CD4-positive, alpha-beta T cell treated with Interleukin-15 for 1 hour (primary cell): Measurements from ENCODE around the gene KCTD5.
"Not testable (repeated sequence)": the region's sequence is repeated elsewhere in the genome, so short reads cannot be mapped to it uniquely, and the experiment has no call there.

ENCODE experiments used
- DNase-seq: peaks from one replicate; pipeline ENCODE4 v3.0.0-alpha.2; 2020

Gene KCTD5, protein sequence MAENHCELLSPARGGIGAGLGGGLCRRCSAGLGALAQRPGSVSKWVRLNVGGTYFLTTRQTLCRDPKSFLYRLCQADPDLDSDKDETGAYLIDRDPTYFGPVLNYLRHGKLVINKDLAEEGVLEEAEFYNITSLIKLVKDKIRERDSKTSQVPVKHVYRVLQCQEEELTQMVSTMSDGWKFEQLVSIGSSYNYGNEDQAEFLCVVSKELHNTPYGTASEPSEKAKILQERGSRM

DNA sequence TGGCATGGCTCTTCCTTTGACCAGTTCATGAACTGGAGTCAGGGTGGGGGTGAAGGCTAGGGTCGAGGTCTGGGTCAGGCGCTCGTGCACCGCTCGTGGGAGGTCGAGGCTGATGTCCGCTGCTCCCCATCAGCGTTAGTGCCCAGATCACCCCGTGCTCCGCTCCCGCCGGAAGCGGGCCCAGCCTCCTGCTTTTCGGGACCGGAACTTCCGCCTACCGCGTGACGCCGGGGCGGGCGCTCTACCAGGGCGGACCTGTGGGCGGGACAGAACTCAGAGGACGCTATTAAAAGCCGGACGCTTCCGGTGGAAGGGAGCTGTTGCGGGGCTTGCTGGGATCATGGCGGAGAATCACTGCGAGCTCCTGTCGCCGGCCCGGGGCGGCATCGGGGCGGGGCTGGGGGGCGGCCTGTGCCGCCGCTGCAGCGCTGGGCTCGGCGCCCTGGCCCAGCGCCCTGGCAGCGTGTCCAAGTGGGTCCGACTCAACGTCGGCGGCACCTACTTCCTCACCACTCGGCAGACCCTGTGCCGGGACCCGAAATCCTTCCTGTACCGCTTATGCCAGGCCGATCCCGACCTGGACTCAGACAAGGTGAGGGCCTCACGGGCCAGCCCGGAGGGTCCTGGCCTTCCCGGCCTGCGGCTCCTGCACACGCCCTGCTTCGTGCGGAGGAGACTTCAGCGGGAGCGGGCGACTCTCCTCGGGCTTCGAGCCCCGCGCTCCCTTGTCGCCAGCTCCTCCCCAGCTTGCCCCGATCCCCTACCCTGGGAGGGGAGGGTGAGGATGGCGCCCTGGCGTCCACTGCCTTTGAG is at the start of gene KCTD5:
KCTD5 (plus strand) TSS at position 315 of the 813 bp plus-strand sequence; CDS start at position 341, 26 bp downstream.
- peak; percentile 94 for DNase-seq

DNA sequence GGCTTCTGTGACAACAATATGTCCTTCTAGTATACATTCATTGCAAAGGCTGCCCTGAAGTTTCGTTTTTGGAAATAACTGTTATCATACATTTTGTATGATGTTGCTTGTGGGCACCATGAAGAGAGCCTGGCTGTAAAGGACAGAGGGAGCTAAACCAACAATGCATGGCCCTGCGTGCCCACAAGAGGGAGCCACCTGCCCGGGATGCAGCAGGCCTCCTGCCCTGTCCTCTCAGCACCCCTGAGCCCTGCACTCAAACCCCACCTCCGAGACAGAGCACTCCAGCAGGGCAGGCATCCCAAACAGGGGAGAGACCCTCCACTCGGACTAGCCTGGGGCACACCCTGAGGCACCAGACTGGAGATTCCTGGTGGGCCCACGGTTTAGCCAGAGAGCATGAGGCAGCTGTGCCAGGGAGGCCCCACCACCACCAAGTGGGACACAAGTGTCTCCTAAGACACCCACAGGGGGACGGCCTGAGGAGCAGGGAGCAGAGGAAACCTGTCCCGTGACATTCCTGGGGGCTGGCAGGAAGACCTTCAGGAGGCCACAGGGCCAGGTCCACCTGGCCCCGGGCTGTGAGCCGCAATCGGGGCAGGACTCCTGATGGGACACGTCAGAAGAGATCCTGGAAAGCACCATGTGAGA is 43.1 kb upstream of the KCTD5 start:
- peak; percentile 45 for DNase-seq

DNA sequence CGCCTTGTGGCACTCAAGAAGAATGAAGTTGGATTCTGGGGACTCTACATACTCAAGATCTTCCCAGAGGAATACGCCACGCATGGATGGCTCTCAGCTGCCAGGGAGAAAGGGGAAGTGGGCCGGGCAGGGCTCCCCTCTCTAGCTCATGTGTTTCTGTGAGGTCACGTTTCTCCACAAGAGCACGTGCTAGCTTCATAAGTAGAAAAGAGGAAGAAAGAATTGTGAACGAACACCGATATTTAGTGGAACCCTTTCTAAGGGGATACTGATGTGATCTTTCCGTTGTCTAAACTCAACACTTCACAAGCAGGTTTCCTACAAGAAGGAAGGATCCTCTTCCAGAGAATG is 42.6 kb upstream of the KCTD5 start:
- peak; percentile 30 for DNase-seq

DNA sequence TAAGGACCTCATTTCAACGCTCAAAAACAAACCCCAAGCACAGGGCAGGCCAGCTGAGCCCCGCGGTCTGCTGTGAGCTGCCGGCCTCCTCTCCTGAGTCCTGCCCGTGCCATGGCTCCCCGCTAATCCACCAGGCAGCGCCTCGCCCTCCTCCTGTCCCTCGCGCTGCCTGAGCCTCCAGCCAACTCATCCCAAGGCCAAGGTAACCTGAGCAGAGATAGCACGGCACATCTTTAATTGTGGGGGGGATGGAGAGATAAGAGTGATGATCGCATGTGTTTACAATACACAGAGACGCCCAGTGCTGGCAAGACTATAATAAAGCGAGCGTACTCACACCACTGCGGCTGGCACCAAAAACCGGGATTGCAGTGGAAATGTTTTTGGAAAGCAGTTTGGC is 39.8 kb upstream of the KCTD5 start:
- not testable (repeated sequence) for DNase-seq

DNA sequence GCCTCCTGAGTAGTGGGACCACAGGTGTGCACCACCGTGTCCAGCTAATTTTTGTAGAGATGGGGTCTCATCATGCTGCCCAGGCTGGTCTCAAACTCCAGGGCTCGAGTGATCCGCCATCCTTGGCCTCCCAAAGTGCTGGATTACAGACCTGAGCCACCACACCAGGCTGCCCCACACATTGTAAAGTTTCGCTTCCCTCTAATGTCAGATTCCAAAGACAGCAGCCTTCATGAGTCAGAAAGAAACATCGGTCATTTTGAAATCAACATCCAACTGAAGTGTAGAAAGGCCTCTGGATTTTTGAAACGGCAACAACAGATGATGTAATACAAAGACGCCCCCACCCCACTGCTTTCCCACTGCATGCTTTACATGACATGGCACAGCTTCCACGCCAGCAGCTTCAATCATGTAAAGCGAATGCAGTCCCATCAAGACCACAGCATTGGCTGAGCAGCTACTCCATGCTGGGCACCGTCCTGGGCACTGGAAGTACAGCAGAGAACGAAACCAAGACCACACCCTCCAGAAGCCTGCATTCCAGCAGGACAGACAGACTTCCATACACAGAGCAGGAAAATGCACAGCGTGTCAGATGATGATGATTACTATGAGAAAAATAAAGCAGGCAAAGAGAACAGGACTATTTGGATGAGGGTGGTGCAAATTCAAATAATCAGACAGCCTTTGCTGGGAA is 37.4 kb upstream of the KCTD5 start:
- DNase-seq = not testable (repeated sequence)

- DNase-seq = not testable (repeated sequence)
These were observed 31.0 kb upstream of the KCTD5 start for GRCh38 chr16:2651268-2651871.

- DNase-seq = not testable (repeated sequence)
These were observed 28.4 kb upstream of the KCTD5 start for GRCh38 chr16:2653915-2654314.

DNA sequence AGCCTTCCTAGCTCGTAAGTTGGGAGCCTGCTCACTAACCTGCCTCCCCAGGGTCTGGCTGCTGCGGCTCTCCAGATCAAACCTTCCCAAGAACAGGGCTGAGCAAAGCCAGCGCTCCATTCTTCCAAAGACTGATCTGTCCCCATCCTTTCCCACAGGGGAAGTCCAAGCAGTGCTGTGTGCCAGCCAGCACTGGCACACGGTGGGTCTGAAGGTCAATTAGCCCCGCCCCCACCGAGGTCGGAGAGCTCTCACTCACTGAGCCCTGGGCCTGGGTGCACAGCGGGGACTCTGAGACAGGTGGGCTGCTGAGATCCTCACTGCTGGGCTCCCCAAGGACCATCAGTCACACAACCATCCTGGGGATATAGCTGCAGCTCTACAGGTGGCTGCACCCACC is 27.4 kb upstream of the KCTD5 start:
- not testable (repeated sequence) for DNase-seq

DNA sequence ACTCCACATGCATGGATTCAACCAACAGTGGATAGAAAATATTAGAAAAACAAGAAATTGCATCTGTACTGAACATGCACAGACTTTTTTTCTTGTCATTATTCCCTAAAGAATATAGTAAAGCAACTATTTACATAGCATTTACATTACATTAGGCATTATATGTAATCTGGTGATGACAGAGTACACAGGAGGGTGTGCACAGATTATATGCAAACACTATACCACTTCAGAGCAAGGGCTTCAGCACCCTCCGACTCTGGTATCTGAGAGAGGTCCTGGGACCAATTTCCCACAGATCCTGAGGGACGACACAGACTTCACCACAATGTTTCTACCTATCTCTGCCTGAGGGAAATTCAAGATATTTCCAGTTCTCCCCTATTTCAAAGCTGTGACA is 25.3 kb upstream of the KCTD5 start:
- no peak for DNase-seq

DNA sequence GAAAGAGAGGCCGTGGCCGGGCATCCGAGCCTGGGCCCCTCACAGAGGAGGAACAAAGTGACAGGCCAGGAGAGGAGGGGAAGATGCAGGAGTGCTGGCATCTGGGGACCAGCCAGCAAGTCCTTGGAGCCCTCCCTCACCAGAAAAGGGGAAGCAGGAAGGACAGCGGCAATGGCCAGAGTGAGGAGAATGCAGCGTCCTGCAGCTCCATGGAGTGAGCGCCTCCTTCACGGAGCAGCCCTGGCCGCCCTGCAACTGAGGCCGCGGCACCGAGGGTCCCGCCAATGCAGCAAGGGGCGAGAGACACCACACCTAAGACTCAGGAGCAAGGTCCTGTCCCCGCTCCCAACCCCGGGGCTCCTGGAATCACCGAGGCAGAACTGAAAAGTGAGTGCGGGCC is 24.5 kb upstream of the KCTD5 start:
- not testable (repeated sequence) for DNase-seq

DNA sequence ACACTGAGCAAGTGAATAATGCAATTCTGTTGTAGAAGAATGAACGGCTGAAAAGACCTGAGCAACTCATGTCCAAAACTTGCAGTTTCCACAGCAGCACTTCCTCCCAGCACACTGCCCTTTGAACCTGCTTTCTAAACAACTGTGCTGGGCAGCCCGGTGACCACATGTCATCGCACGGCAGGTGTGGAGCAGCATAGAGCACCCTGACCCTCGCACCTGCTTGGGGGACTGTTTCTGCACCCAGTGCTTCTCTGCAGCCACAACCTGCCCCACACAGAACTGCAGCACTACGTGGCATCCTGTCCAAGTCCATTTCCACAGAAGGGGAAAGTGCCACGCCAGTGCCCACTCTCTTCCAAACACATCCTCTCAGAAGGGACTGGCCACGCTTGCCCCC is 22.8 kb upstream of the KCTD5 start:
- not testable (repeated sequence) for DNase-seq

DNA sequence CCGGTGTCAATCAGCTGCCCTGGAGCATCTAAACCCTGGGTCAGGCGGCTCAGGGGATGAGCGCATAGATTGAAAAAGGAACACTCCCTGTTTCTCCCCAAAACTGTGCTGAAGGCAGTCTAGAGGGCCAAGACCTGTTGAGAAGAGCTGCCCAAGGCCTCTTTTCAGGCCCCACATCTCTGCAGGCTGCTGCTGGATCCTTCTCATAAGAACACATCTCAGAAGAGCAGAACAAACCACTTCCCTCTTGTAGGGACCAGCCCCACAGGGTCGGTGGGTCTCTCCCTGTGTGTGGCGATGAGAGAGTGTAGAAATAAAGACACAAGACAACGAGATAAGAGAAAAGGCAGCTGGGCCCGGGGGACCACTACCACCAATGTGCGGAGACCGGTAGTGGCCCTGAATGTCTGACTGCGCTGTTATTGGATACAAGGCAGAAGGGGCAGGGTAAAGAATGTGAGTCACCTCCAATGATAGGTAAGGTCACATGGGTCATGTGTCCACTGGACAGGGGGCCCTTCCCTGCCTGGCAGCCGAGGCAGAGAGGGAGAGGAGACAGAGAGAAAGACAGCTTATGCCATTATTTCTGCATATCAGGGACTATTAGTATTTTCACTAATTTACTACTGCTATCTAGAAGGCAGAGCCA is 22.2 kb upstream of the KCTD5 start:
- not testable (repeated sequence) for DNase-seq

DNA sequence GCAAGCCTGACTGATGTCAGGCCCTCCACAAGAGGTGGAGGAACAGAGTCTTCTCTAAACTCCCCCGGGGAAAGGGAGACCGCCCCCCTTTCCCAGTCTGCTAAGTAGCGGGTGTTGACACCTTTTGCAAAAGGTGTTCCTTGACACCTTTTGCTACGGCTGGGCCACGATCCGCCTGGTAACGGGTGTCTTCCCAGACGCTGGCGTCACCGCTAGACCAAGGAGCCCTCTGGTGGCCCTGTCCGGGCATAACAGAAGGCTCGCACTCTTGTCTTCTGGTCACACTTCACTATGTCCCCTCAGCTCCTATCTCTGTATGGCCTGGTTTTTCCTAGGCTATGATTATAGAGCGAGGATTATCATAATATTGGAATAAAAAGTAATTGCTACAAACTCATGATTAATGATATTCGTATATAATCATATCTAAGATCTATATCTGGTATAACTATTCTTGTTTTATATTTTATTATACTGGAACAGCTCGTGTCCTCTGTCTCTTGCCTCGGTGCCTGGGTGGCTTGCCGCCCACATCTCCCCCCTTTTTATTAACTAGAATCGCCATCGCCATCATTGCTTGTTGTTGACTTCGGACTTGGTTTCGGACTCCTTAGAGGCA is 21.5 kb upstream of the KCTD5 start:
- peak; percentile 43 for DNase-seq

DNA sequence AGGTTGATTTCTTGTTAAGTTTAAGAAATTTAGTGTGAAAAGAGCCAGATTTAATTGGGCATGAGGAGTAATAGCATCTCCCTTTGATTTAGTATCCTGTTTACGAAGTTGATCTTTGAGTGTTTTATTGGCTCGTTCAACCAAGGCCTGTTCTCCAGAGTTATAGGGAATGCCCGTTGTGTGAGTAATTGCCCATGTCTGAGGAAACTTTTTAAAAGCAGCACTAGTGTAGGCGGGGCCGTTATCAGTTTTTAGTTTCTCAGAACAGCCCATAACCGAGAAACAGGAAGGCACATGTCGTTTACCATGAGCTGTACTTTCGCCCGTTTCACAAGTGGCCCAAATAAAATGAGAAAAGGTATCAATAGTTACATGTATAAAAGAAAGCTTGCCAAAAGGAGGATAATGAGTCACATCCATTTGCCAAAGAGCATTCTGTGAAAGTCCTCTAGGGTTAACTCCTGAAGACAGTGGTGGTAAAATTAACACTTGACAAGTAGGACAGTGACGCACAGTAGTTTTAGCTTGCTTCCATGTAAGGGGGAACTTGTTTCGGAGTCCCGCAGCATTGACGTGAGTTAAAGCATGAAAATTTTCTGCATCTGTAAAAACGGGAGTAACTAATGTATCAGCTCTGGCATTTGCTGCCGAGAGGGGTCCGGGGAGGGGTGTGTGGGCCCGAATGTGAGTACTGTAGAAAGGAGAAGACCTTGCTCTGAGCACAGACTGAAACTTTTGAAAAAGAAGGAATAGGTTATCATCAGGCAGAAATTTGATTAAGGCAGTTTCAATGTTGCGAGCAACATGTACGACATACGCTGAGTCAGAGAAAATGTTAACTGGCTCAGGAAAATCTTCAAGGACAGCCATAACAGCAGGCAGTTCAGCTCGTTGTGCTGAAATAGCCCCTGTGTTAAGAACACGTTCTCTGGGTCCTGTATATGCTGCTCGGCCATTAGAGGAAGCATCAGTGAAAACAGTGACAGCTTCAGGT is 18.5 kb upstream of the KCTD5 start:
- DNase-seq = peak; percentile 25

- no peak for DNase-seq
These were observed 17.7 kb upstream of the KCTD5 start for GRCh38 chr16:2664574-2664982.

GRCh38 chr16:2666671-2667070 is 15.7 kb upstream of the KCTD5 start:
- not testable (repeated sequence) for DNase-seq

GRCh38 chr16:2669587-2669986 is 12.7 kb upstream of the KCTD5 start:
- not testable (repeated sequence) for DNase-seq

DNA sequence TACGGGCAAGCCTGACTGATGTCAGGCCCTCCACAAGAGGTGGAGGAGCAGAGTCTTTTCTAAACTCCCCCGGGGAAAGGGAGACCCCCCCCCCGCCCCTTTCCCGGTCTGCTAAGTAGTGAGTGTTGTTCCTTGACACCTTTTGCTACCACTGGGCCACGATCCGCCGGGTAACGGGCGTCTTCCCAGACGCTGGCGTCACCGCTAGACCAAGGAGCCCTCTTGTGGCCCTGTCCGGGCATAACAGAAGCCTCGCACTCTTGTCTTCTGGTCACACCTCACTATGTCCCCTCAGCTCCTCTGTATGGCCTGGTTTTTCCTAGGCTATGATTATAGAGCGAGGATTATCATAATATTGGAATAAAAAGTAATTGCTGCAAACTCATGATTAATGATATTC is 12.3 kb upstream of the KCTD5 start:
- peak; percentile 67 for DNase-seq

- DNase-seq = not testable (repeated sequence)
These were observed 11.1 kb upstream of the KCTD5 start for GRCh38 chr16:2671193-2671592.

DNA sequence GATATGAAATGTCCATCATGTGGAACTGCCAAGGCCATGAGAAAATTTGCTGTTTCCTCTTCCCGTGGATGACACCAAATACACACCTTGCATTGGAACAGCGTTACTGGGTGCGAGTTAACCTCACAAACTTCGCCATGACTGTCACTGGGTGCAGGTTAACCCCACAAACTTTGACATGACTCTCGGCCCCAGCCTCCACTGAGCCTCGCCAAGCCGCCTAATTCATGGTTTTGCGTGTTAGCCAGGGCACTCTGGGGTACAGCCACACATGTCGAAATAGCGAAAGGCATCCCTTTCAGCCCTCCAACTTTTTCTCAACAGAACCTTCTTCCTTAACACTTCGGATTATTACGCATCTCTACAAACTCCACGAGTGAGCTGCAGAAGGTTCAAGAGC is 10.6 kb upstream of the KCTD5 start:
- no peak for DNase-seq
